Stimulated activated CD4-positive, alpha-beta T cell treated with anti-CD3 and anti-CD28 coated beads, Interleukin-4, amount 100 ng/mL, for 24 hours (primary cell): ENCODE measurements around the gene SOX13.

ENCODE experiments used
- DNase-seq: peaks from one replicate; pipeline ENCODE4 v3.0.0-alpha.2; 2020

Gene SOX13

DNA sequence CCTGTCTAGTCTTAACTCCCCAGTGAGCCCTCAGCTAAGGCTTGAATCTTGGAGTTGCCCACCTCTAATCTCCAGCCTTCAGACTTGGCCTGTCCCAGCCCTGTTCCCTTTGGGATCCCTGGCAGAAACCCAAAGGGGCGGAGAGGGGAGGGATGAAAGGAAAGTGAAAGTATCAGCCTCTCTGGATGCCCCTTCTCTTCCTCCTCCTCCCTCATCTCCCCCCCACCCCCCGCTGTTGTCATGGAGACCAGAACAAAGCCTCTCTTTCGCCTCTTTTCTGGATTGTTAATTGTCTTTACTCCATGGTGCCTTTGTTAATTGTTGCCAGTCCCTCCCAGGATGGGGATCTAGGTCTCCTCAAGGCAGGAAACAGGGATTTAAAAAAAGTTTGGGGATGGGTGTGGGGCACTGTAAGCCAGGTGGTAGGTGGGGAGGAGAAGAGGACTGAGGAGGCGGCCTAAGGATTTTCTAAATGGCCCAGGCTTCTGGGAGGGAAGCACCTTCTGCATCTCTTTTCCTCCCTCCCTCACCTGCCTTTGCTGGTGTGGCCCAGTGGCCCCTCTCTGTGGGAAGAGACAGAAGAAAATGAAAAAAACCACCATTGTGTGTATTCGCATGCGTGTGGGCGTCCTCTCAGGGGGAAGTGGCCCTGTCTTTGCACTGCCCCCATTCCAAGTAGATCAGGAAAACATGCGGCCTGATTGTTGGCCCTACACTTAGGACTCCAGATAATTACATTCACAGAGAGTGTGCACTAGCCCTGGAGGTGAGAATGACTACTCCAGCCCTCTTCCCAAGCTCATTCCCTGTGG, 7.5 kb upstream of the SOX13 start:
- DNase-seq: no peak

- no peak for DNase-seq
Observed at GRCh38 chr1:204065986-204066300, 7.0 kb upstream of the SOX13 start.

- DNase-seq: no peak
Observed at GRCh38 chr1:204067935-204068334, 5.0 kb upstream of the SOX13 start.

- DNase-seq: no peak
Observed at GRCh38 chr1:204069887-204070286, 3.0 kb upstream of the SOX13 start.

- DNase-seq: no peak
Observed at GRCh38 chr1:204070895-204071294, 2.0 kb upstream of the SOX13 start.

GRCh38 chr1:204073837-204074273, 940 bp downstream of the SOX13 start:
- no peak for DNase-seq

DNA sequence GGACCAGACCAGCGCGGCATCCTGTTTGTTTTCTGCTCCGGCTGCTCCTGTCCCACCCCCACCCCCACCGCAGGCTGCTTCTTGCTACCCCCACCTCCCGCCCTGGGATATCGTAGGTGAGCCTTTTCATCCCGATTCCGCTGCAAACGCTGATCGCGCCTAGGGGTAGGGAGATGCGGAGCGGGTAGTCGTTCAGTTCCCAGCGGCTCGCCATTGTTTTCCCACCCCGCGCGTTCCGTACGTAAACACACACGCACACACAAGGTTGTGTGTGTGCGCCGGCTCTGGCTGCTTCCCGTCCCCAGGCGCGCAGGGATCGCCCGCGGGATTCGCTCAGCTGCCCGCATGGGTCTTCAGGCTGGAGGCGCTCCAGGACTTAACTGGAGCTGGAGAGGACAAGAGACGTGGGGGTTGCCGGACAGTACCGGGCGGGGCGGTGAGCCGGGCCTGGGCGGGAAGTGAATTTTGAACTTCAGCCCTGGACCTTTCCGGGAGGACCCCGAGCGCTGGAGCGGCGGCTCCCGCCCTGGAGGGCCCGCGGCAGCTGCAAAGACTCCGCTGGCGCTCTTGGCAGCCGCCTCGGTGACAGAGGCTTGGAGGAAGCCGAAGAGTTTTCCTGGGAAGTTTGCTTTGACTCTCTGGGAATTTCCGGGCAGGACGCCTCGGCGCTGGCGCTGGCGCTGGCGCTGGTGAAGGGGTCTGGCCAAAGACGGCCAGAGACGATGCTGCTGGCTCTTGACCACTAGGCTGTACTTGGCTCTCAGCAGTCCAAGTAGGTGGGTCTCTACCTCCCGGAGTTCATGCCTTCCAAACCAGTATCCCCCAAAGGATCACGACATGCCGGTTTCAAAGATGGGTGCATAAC, 1.6 kb downstream of the SOX13 start:
- no peak for DNase-seq

GRCh38 chr1:204075139-204075521, 2.2 kb downstream of the SOX13 start:
- no peak for DNase-seq

GRCh38 chr1:204075890-204076846, 3.3 kb downstream of the SOX13 start:
- no peak for DNase-seq

DNA sequence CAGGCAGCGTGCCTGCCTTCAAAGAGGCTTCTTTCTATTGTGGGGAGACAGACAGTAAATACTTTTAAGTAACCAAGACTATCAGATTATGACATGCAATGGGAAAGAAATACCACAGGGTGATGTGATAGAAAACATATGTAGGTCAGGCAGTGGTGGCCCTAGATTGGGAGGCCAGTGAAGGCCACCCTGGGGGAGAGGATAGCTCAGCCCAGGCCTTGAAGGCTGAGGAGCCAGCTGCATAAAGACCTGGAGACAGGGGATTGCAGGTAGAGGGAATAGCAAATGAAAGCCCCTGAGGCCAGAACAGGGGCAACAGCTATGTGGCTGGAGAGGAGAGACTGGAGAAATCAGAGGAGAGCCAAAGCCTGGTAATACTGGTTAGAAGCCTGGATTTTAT, 4.0 kb downstream of the SOX13 start:
- no peak for DNase-seq

- no peak for DNase-seq
Observed at GRCh38 chr1:204077979-204078696, 5.2 kb downstream of the SOX13 start.

DNA sequence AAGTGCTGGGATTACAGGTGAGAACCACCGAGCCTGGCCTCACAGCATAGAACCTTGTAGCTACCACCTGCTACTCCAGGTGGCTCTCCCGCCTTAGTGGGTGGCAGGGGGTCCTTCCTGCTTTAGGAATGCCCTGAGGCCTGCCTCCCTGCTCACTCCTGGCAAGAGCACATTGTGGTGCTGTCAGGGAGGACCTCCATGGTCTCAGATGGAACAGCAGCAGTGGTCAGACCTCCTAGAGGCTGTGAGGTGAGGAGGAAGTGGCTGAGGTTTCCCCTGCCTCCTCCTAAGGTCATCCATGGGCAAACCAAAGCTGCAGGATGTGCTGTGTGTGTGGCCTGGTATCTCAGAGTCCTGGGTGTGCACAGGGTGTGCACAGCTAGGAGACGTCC, 6.7 kb downstream of the SOX13 start:
- no peak for DNase-seq

DNA sequence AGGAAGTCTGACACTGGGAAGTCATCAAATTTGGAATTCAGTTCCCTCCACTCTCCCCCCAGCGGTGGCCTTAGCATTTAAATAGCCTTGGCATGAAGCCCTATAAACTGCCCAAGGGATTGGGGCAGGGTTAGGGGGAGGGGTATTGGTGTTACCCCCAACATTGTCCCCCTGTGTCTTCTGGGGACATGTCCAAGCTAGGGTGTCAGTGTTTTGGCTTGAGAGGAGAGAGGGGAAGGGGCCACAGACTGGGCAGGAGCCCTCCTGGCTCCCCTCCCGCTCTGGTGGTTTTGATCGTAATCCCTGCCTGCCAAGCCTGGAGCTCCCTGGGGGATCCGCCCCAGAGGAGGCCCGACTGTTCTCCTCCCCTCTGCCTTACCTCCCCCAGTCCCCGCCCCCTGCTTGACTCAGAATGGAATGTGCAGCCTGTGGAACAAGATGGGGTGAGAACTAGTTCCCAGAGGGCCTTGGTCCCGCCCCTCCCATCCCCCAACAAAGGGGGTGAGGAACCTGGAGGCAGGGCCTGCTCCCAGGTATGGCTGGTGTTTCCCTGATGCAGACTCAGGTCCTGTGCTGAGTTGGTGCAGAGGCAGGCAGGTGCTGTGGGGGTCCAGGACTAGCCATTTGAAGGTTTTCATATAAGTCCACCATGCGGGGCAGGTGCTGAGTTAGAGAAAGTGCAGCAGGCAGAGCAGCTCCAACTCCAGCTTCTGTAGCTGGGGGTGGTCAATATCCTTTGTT, 7.4 kb downstream of the SOX13 start:
- DNase-seq: no peak

GRCh38 chr1:204081164-204081790, 8.4 kb downstream of the SOX13 start:
- DNase-seq: no peak

- DNase-seq: no peak
Observed at GRCh38 chr1:204081791-204082513, 9.0 kb downstream of the SOX13 start.

GRCh38 chr1:204083491-204083890, 10.6 kb downstream of the SOX13 start:
- DNase-seq: no peak

- no peak for DNase-seq
Observed at GRCh38 chr1:204084247-204084772, 11.4 kb downstream of the SOX13 start.

- DNase-seq: no peak
Observed at GRCh38 chr1:204085876-204086275, 13.0 kb downstream of the SOX13 start.

GRCh38 chr1:204087181-204087892, 14.4 kb downstream of the SOX13 start:
- DNase-seq: no peak
